ENCODE results near the gene HERC2. TPM values are rescaled to one million over a fixed set of nuclear protein-coding genes. Genes with fewer than 3 reads are reported as not detected.

HERC2 gene
- total RNA-seq, 2 experiments from 2014 or later: 36.0 to 36.5 TPM

DNA sequence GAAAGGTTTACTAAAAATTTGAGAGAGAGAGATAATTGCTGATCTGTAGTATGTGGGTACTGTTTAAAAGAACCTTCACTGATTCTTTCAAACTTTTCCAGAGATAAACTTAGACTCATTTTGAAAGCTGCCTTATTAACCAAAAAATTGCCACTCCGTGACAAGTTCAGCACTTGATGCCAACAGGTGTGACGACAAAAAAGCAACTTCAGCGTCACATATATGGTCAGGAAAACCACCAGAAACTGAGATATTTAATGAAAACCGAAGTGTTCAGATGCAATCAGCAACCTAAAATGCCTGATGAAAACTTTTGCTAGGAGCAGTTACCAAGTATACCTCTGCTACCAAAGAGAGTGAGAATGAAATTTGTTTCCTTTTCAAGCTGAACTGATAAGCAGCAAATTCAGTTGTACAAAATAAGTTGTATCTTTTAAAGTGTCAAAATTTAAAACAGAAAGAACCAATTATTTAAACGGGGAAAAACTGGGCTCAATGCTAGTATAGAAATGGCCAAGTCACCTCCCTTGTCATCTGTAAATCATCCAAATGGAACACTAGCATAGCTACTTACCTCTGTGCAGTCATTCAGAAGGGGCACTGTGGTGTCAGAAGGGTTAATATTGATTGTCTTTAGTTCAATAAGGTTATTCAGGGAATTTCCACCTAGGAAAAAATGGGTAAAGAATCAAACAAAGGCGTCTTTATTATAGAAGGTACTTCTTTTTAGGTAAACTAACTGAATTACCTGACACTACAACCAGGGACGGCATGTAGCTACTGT lies 131.4 kb downstream of the HERC2 start:
- intact Hi-C loops (cut with DNase I, micrococcal nuclease): loop anchor here in 1 of 2 experiments (10.0 kb wide), 1 partner anchor 54 kb away; no protein-coding TSS in a partner anchor
- Mint-ChIP-seq H3K27me3 (no peaks in the 10 kb centered on the region), H3K36me3 (ENCODE audit: low read depth) (peaks cover 76% of the 10 kb centered on the region), H3K27ac (no peak overlapping the region), H3K4me1 (ENCODE audit: low read depth) (no peaks in the 10 kb centered on the region), H3K4me3 (no peak overlapping the region), H3K9me3 (no peaks in the 10 kb centered on the region)
- peaks cover 42% of the 10 kb centered on the region for H3K36me3 ChIP-seq (ENCODE audit: insufficient read depth, low read length)
- DNase-seq: no peak
- H3K27me3 ChIP-seq (ENCODE audit: control insufficient read depth in 1 of 2, insufficient read depth in 2 of 2, low read length in 2 of 2): no peaks in the 10 kb centered on the region
- no peak for ATAC-seq (ENCODE audit: poor library complexity)
- H3K4me3 ChIP-seq (ENCODE audit: low read length): no peak overlapping the region
- H3K27ac ChIP-seq (ENCODE audit: low read depth in 1 of 2, low read length in 2 of 2): no peak overlapping the region
- no peaks in the 10 kb centered on the region for H3K9me3 ChIP-seq (ENCODE audit: control insufficient read depth in 1 of 2, insufficient read depth in 1 of 2, low read length in 2 of 2)
- POLR2A ChIA-PET: no interaction called here
- TF ChIP-seq CTCF (IDR thresholded peaks at IDR 0.05): no peak
- CTCF ChIA-PET: interaction anchor here (0.6 kb wide), 1 partner anchor 443 kb away, joined by 3 read pairs; no protein-coding TSS in a partner anchor
- H3K4me1 ChIP-seq (ENCODE audit: insufficient read depth, low read length): no peaks in the 10 kb centered on the region

- POLR2A ChIA-PET: no interaction called here
- CTCF ChIA-PET: no interaction called here
- Histone ChIP-seq H3K9me3 (ENCODE audit: control insufficient read depth in 1 of 2, insufficient read depth in 1 of 2, low read length in 2 of 2) (no peaks in the 10 kb centered on the region), H3K4me3 (ENCODE audit: low read length) (no peak overlapping the region), H3K36me3 (ENCODE audit: insufficient read depth, low read length) (peaks cover 27% of the 10 kb centered on the region), H3K27me3 (ENCODE audit: control insufficient read depth in 1 of 2, insufficient read depth in 2 of 2, low read length in 2 of 2) (no peaks in the 10 kb centered on the region), H3K4me1 (ENCODE audit: insufficient read depth, low read length) (no peaks in the 10 kb centered on the region), H3K27ac (ENCODE audit: low read depth in 1 of 2, low read length in 2 of 2) (no peak overlapping the region)
- no peak for DNase-seq
- Mint-ChIP-seq H3K9me3 (no peaks in the 10 kb centered on the region), H3K27ac (no peak overlapping the region), H3K36me3 (ENCODE audit: low read depth) (peaks cover 68% of the 10 kb centered on the region), H3K27me3 (no peaks in the 10 kb centered on the region), H3K4me1 (ENCODE audit: low read depth) (no peaks in the 10 kb centered on the region), H3K4me3 (no peak overlapping the region)
- ATAC-seq (ENCODE audit: poor library complexity): no peak
- intact Hi-C loops (cut with DNase I, micrococcal nuclease): no loop called here
- TF ChIP-seq CTCF (IDR thresholded peaks at IDR 0.05): no peak
These were observed 136.7 kb downstream of the HERC2 start for GRCh38 chr15:28185148-28185895.

DNA sequence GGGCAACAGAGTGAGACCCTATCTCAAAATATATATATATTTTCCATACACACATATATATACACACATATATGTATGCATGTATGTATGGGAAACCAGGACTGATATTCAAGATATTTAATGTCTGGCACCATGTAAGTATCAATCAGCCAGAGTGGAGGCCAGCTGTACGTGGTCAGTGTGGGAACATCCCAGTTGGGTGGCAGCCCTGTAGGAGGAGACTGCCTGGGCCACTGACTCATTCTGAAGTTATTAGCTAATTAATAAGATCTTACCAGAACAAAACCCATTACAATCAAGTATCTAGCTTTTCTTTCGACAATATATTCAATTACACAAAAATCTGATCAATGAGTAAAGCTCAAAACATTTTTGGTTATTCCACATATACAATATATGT lies 137.8 kb downstream of the HERC2 start:
- intact Hi-C loops (cut with DNase I, micrococcal nuclease): no loop called here
- Mint-ChIP-seq H3K27ac (no peak overlapping the region), H3K27me3 (no peaks in the 10 kb centered on the region), H3K9me3 (no peaks in the 10 kb centered on the region), H3K36me3 (ENCODE audit: low read depth) (peaks cover 73% of the 10 kb centered on the region), H3K4me1 (ENCODE audit: low read depth) (no peaks in the 10 kb centered on the region), H3K4me3 (no peak overlapping the region)
- ChIA-PET POLR2A (no interaction called here), CTCF (no interaction called here)
- Histone ChIP-seq H3K36me3 (ENCODE audit: insufficient read depth, low read length) (peaks cover 25% of the 10 kb centered on the region), H3K9me3 (ENCODE audit: control insufficient read depth in 1 of 2, insufficient read depth in 1 of 2, low read length in 2 of 2) (no peaks in the 10 kb centered on the region), H3K4me3 (ENCODE audit: low read length) (no peak overlapping the region), H3K27ac (ENCODE audit: low read depth in 1 of 2, low read length in 2 of 2) (no peak overlapping the region), H3K27me3 (ENCODE audit: control insufficient read depth in 1 of 2, insufficient read depth in 2 of 2, low read length in 2 of 2) (no peaks in the 10 kb centered on the region), H3K4me1 (ENCODE audit: insufficient read depth, low read length) (no peaks in the 10 kb centered on the region)
- no peak for TF ChIP-seq CTCF (IDR thresholded peaks at IDR 0.05)
- DNase-seq (no peak), ATAC-seq (ENCODE audit: poor library complexity) (no peak)

Measured in CD4-positive, alpha-beta T cell (primary cell).